Heart left ventricle (tissue), 16 donors: ENCODE data around the gene FAM114A1. TPM values are rescaled to one million over a fixed set of nuclear protein-coding genes. Genes with fewer than 3 reads are reported as not detected.

Experiments
- ATAC-seq, 4 donors: fragments of 200-7000 bp; cut with Tn5 transposase; one replicate each; pipeline ENCODE4 v1.9.1; 2020 to 2022; ENCODE audit warnings: moderate library complexity in 4 of 4, mild to moderate bottlenecking in 3 of 4, moderate number of reproducible peaks in 1 of 4
- DNase-seq, 5 donors: peaks; one replicate each; pipeline ENCODE4 v3.0.0-alpha.2; 2020
- H3K27ac ChIP-seq, 12 donors: fragments of 200-600 bp; sonication (generic) in 4 of 12; one replicate each; pipeline versions ENCODE4 v1.5.0 to v1.8.0; 2016 to 2022; ENCODE audit warnings: mild to moderate bottlenecking in 2 of 12
- H3K27me3 ChIP-seq, 9 donors: fragments of 200-600 bp; sonication (generic) in 2 of 9; one replicate each; pipeline versions ENCODE4 v1.5.1 to v1.8.0; 2016 to 2022; ENCODE audit warnings: mild to moderate bottlenecking in 3 of 9
- H3K36me3 ChIP-seq, 9 donors: fragments of 200-600 bp; sonication (generic) in 2 of 9; one replicate each; pipeline versions ENCODE4 v1.5.0 to v1.8.0; 2018 to 2022; ENCODE audit warnings: mild to moderate bottlenecking in 2 of 9
- H3K4me1 ChIP-seq, 12 donors: fragments of 200-600 bp; sonication (generic) in 4 of 12; one replicate each; pipeline versions ENCODE4 v1.5.0 to v1.8.0; 2016 to 2022; ENCODE audit warnings: mild to moderate bottlenecking in 3 of 12
- H3K4me3 ChIP-seq, 12 donors: fragments of 200-600 bp; sonication (generic) in 4 of 12; one replicate each; pipeline versions ENCODE4 v1.5.0 to v1.8.0; 2017 to 2022; ENCODE audit warnings: mild to moderate bottlenecking in 9 of 12, moderate library complexity in 4 of 12
- H3K9me3 ChIP-seq, 12 donors: fragments of 200-600 bp; sonication (generic) in 4 of 12; one replicate each; pipeline versions ENCODE4 v1.5.0 to v1.8.0; 2016 to 2022; ENCODE audit warnings: mild to moderate bottlenecking in 1 of 12
- POLR2A ChIP-seq, 2 donors: fragments of 450-650 bp; IDR thresholded peaks; one replicate each; pipeline ENCODE4 v1.6.1; 2017; ENCODE audit warnings: antibody characterized with exemption in 2 of 2, mild to moderate bottlenecking in 2 of 2, moderate library complexity in 2 of 2
- WGBS, 4 donors: extraction: QIAGEN DNeasy Blood & Tissue Kit in 2 of 4; methylation state at CpG; one replicate each; pipeline versions ENCODE4 v1.1.5 to v1.1.7; 2013 to 2018; 5-methylcytosine and 5-hydroxymethylcytosine counted together
- intact Hi-C, 10 donors: fragments of 100-400 bp; cut with DNase I; formaldehyde crosslinking; loops; one replicate each; pipeline versions ENCODE4 v1.11.1 to v1.14.2; 2022
- polyA plus RNA-seq, 2 donors: library from polyadenylated mRNA; stranded (reverse); fragments of 200-250 nt; gene quantifications; one replicate each; pipeline ENCODE4 v1.2.3, GENCODE V29; 2013
- total RNA-seq, 9 donors: library from RNA; depleted of rRNA in 2 of 9; stranded (reverse); fragments of >200 nt in 2 of 9; fragmentation: NEBNext Ultra II Directional in 3 of 9; extraction: Animal tissue kit (Norgen Biotek cat#: 25700) in 3 of 9; gene quantifications; one replicate each; pipeline versions ENCODE4 v1.1.0 to v1.2.4, GENCODE V29; 2016 to 2023
- TF ChIP-seq, protein P1 (sequence below), 12 donors: fragments of 200-600 bp; sonication (generic) in 4 of 12; IDR thresholded peaks; one replicate each; pipeline versions ENCODE4 v1.5.0 to v1.8.0; 2018 to 2022; ENCODE audit warnings: antibody characterized with exemption in 12 of 12, mild to moderate bottlenecking in 5 of 12
- donor health status: ischemic (EF 13 %, LVEDD 7.1; RV severe dilation, severe dysfunction).
- donor health status: healthy with polysubstance abuse.
- donor health status: DM: no; HTN: yes; CAD: no.
- donor health status: DM: no; HTN: no; CAD: no.
- donor health status: ischemic (EF 25% LVEDD 6.9; RV normal size, moderate dysfunction).
- donor health status: ischemic (EF 25% LVEDD 5.7; RV mildly dilated, moderate dysfunction).
- donor health status: healthy.
- donor health status: DM: yes; HTN: yes; CAD: no.
- donor health status: ischemic (EF 35%, LVEDD 5.7; RV mildly dilated, moderate dysfunction).
- donor health status: nonischemic (EF 11% LVEDD 7.7; RV severe dilation, severe dysfunction).
- donor health status: DM: yes; HTN: yes; CAD: no.
- donor health status: PGD.
- donor health status: ischemic (EF 29% LVEDD 5.4; RV normal size, mild dysfunction).
- donor health status: nonischemic (EF 23%, LVEDD 6.1; RV moderate dilation, normal function).

FAM114A1 gene
- total and polyA plus RNA-seq, 11 donors: 6.0 to 41.5 (median 23.2) TPM

GRCh38 chr4:38891051-38891983, 23.7 kb downstream of the FAM114A1 start:
- no peaks in the 10 kb centered on the region for H3K27me3 ChIP-seq
- peaks cover 0 to 60% (median 37%) of the 10 kb centered on the region in 9 donors for H3K36me3 ChIP-seq
- peaks cover 0 to 20% (median 1%) of the 10 kb centered on the region in 12 donors for H3K4me1 ChIP-seq
- peak overlapping the region in 1 of 12 donors; percentile 13 for H3K27ac ChIP-seq
- WGBS, 4 donors: 92 to 95% (median 94%) methylated on average over 10 of the region's 10 CpGs
- H3K4me3 ChIP-seq: no peak overlapping the region
- no peak for ATAC-seq
- intact Hi-C loops: no loop called here
- DNase-seq: no peak
- TF ChIP-seq, protein P1, sequence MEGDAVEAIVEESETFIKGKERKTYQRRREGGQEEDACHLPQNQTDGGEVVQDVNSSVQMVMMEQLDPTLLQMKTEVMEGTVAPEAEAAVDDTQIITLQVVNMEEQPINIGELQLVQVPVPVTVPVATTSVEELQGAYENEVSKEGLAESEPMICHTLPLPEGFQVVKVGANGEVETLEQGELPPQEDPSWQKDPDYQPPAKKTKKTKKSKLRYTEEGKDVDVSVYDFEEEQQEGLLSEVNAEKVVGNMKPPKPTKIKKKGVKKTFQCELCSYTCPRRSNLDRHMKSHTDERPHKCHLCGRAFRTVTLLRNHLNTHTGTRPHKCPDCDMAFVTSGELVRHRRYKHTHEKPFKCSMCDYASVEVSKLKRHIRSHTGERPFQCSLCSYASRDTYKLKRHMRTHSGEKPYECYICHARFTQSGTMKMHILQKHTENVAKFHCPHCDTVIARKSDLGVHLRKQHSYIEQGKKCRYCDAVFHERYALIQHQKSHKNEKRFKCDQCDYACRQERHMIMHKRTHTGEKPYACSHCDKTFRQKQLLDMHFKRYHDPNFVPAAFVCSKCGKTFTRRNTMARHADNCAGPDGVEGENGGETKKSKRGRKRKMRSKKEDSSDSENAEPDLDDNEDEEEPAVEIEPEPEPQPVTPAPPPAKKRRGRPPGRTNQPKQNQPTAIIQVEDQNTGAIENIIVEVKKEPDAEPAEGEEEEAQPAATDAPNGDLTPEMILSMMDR (IDR thresholded peaks at IDR 0.05): no peak
- no peak for TF ChIP-seq POLR2A (IDR thresholded peaks at IDR 0.05)
- no peaks in the 10 kb centered on the region for H3K9me3 ChIP-seq

- no peak overlapping the region for H3K4me3 ChIP-seq
- ATAC-seq (no peak), DNase-seq (no peak)
- peaks cover 0 to 6% (median 0%) of the 10 kb centered on the region in 12 donors for H3K9me3 ChIP-seq
- H3K4me1 ChIP-seq: peaks cover 0 to 7% (median 0%) of the 10 kb centered on the region in 12 donors
- no peak for TF ChIP-seq POLR2A (IDR thresholded peaks at IDR 0.05)
- TF ChIP-seq, protein P1 (IDR thresholded peaks at IDR 0.05): no peak
- no peaks in the 10 kb centered on the region for H3K27me3 ChIP-seq
- no peak overlapping the region for H3K27ac ChIP-seq
- H3K36me3 ChIP-seq: peaks cover 0 to 74% (median 53%) of the 10 kb centered on the region in 9 donors
- WGBS, 4 donors: 89 to 95% (median 92%) methylated on average over 7 of the region's 7 CpGs
- intact Hi-C loops: no loop called here
Measured at GRCh38 chr4:38894322-38894982, 26.8 kb downstream of the FAM114A1 start.

- Histone ChIP-seq H3K4me1 (no peaks in the 10 kb centered on the region), H3K27ac (no peak overlapping the region), H3K4me3 (no peak overlapping the region), H3K27me3 (no peaks in the 10 kb centered on the region), H3K9me3 (peaks cover 0 to 6% (median 0%) of the 10 kb centered on the region in 12 donors), H3K36me3 (peaks cover 0 to 81% (median 53%) of the 10 kb centered on the region in 9 donors)
- TF ChIP-seq POLR2A (IDR thresholded peaks at IDR 0.05): no peak
- TF ChIP-seq, protein P1 (IDR thresholded peaks at IDR 0.05): no peak
- ATAC-seq (no peak), DNase-seq (no peak)
- intact Hi-C loops: no loop called here
- 76 to 90% (median 80%) methylated on average over 1 of the region's 1 CpG for WGBS, 4 donors
Measured at GRCh38 chr4:38896940-38897339, 29.3 kb downstream of the FAM114A1 start.

GRCh38 chr4:38898245-38898644, 30.6 kb downstream of the FAM114A1 start:
- Histone ChIP-seq H3K27me3 (no peaks in the 10 kb centered on the region), H3K4me1 (peaks cover 0 to 6% (median 0%) of the 10 kb centered on the region in 12 donors), H3K36me3 (peaks cover 0 to 72% (median 41%) of the 10 kb centered on the region in 9 donors), H3K4me3 (no peak overlapping the region), H3K9me3 (peaks cover 0 to 6% (median 0%) of the 10 kb centered on the region in 12 donors), H3K27ac (no peak overlapping the region)
- DNase-seq: no peak
- TF ChIP-seq POLR2A (IDR thresholded peaks at IDR 0.05): no peak
- TF ChIP-seq, protein P1 (IDR thresholded peaks at IDR 0.05): no peak
- ATAC-seq: no peak
- intact Hi-C loops: no loop called here
- WGBS, 4 donors: 92 to 98% (median 95%) methylated on average over 7 of the region's 7 CpGs
